GM19193 (cell line): ENCODE data around the gene MFAP3.

Source experiments
- POLR2A ChIP-seq: IDR thresholded peaks from 4 replicates; pipeline ENCODE4 v1.6.1; 2011; ENCODE audit not compliant: insufficient read depth, insufficient read length; ENCODE audit errors: extremely low read depth

The MFAP3 gene

DNA sequence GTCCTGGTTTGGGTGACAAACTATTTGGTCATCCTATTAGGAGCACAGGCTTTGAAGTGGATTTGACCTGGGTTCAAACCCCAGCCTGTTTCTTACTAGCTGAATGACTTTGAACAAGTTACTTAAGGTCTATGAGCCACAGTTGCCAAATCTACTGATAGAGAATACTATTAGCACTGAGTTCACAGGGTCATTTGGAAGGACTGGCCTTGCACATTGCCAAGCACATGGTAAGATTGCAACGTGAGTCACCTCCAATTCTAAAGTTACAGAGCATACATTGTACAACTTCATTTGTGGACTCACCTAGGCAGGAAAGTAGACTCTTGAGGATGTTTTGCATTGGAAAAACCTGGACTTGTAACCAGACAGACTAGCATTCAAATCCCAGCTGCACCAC lies 38.9 kb downstream of the MFAP3 start:
- TF ChIP-seq POLR2A = no peak

DNA sequence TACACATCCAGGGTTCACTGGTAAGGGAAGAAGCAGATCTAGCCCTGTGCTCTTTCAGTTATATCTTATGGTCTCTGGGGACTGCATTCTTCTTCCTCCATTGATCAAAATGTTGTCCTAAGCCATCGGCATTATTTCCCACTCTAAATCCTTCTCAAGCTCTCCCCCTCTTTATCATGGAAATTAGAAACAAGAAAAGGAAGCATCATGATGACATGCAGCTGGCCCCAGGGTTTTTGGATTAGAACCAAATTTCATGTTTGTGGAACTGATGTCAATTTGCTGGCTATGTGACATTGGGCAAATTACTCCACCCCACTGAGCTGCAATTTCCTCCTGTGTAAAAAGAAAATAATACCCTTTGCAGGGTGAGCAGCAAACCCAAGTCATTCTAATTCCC lies 39.5 kb downstream of the MFAP3 start:
- TF ChIP-seq POLR2A = no peak

- no peak for TF ChIP-seq POLR2A
Measured at GRCh38 chr5:154081246-154081645, 42.5 kb downstream of the MFAP3 start.

DNA sequence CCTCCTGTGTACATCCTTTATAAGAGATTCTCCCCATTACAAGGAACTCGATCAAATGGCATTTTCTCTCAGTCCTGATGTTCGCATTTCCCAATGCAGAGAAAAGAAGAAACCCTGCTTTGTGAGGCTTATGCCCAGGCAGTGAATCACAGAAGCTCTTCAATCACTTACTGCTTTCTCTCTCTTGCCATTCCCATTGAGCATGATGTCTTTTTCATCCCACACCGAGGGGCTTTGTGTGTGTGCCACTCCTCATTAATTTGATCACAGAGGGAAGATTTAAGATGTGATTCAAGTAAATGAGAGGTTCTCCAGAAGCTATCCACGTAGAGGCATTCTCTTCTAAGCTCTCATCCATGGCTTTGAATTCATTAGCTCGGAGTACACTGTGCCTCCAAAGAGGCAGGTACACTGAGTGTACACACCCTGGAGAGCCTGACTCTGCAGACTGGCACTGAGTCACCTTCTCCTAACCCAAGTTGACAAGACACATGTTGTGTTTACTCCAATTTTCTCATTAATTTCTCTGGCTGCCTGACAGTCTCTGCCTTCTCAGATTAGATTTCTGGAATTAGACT lies 45.4 kb downstream of the MFAP3 start:
- no peak for TF ChIP-seq POLR2A

DNA sequence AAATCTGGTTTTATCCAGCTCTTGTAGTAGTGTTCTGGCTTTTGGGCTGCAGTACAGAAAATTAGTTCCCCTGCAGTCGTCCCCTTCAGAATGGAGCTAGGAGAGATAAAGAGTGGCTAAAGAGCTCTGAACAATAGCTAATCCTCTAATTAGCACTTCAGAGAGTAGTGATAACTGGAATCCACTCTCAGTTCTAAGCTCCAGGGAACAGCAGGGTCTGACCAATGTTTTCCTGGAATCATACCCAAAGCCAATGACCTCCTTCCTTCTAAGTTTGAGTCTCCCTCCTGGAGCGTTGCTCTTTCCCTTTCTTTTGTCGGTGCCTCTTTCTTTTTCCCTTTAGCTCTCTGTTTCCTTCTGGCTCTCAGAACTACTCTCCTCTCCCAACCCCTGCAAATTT lies 47.4 kb downstream of the MFAP3 start:
- no peak for TF ChIP-seq POLR2A

DNA sequence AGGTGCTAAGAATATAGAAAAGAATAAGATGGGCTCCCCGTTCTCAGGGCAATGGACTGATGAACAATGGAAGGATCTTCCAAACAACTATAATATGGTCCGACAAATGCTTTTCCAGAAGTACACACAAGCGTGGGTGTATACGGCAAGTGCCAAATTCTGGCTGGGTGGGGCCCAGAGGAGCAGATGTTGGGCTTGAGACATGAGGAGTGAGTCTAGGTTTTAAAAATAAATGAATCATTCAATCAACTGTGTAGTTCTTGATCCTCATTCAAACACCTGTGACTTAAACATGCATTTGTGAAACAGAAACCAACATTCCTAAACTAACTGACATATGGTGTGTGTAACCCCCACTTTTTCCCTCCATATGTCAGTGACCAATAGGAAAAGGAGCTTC lies 47.9 kb downstream of the MFAP3 start:
- TF ChIP-seq POLR2A = no peak

DNA sequence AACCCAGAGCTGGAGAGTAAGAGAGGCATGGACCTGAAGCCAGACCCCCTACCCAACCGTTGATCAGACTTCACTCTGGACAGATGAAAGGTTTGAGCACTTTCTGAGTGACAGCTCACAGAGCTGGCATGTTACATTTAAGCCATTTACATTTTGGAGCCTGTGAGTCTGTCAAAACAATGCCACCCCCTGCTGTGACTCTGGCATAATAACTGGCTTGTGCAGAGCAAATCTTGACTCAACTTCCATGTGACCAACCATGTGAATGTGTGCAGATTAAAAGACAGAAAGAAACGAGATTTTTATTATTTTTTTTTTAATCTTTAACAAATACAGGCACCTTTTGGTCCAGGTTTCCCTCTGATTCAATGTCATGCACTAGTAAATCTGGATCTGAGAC lies 48.5 kb downstream of the MFAP3 start:
- TF ChIP-seq POLR2A = no peak

- no peak for TF ChIP-seq POLR2A
Measured at GRCh38 chr5:154088801-154089200, 50.0 kb downstream of the MFAP3 start.

- no peak for TF ChIP-seq POLR2A
Measured at GRCh38 chr5:154090656-154091055, 51.9 kb downstream of the MFAP3 start.

GRCh38 chr5:154092356-154093141 lies 53.8 kb downstream of the MFAP3 start:
- TF ChIP-seq POLR2A = no peak

- no peak for TF ChIP-seq POLR2A
Measured at GRCh38 chr5:154093142-154093532, 54.4 kb downstream of the MFAP3 start.

DNA sequence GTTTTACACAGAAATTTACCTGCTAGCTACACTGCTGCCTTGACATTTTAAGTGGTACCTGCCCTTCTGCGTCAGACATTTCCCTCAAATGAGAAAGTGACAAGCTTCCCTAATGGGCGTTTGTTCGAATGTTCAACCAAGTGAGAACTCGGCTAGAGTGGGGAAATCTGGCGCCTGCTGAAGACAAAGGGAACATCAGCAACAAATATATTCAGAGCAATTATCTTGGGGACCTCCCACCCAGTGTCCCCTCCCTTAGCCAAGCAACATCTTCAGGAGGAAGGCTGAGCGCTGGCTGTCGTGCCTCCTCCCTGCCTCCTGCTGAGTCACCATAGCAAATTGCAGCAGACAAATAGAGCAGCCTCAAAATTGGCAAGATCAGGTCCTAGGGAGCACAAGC lies 57.1 kb downstream of the MFAP3 start:
- no peak for TF ChIP-seq POLR2A

DNA sequence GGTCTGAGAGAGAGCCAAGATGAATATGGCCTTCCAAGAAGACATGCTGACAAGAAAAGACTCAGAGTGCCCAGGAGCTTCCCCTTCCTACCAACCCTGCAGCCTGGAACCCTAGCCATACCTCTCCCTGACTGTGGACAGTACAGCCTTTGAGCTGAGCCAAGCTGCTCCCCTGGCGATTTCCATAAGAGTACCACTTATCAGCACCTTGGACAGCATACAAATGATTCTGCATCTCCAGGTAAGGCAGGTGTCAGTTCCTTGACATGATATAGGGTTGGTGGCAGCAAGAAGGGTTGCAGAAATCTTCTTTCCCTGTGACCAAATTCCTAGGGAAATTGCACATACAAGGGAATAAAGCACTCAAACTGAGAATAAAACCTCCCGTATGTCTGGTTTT lies 58.3 kb downstream of the MFAP3 start:
- no peak for TF ChIP-seq POLR2A

DNA sequence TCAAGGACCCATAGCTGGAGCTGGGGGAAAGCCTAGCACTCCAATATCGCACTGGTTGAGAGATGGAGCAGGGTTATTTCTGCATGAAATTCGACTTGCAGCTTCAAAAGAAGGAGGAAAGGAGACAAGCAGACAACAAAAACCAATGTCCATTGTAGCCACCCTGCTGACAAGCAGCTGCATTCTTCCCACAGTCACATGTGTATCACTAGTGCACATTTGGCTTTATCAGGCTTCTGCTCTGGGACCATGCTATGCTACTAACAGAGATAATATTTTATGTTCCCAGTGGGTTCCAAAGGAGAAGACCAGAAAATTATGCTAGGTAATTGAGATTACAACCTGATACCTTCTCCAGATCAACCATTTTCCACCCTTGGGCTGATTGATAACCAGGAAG lies 59.7 kb downstream of the MFAP3 start:
- no peak for TF ChIP-seq POLR2A

GRCh38 chr5:154101184-154101583 lies 62.4 kb downstream of the MFAP3 start:
- TF ChIP-seq POLR2A = no peak

- no peak for TF ChIP-seq POLR2A
Measured at GRCh38 chr5:154103233-154103632, 64.5 kb downstream of the MFAP3 start.
